ENCODE results near the gene ZFYVE19.

- no peak for TF ChIP-seq POLR2A (IDR thresholded peaks at IDR 0.05)
- TF ChIP-seq, protein P1, sequence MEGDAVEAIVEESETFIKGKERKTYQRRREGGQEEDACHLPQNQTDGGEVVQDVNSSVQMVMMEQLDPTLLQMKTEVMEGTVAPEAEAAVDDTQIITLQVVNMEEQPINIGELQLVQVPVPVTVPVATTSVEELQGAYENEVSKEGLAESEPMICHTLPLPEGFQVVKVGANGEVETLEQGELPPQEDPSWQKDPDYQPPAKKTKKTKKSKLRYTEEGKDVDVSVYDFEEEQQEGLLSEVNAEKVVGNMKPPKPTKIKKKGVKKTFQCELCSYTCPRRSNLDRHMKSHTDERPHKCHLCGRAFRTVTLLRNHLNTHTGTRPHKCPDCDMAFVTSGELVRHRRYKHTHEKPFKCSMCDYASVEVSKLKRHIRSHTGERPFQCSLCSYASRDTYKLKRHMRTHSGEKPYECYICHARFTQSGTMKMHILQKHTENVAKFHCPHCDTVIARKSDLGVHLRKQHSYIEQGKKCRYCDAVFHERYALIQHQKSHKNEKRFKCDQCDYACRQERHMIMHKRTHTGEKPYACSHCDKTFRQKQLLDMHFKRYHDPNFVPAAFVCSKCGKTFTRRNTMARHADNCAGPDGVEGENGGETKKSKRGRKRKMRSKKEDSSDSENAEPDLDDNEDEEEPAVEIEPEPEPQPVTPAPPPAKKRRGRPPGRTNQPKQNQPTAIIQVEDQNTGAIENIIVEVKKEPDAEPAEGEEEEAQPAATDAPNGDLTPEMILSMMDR (IDR thresholded peaks at IDR 0.05): no peak
Measured at GRCh38 chr15:40845036-40845435, 38.1 kb downstream of the ZFYVE19 start.

All from thyroid gland (tissue), 4 donors.